H1 (cell line): Measurements from ENCODE around the gene HIVEP2.

Experiments
- BACH1 ChIP-seq: IDR thresholded peaks from 2 replicates; pipeline ENCODE4 v1.6.1; 2012; ENCODE audit warnings: low read length, improper control_type of control experiment
- CREB1 ChIP-seq: IDR thresholded peaks from 2 replicates; pipeline ENCODE4 v1.6.1; 2012; ENCODE audit warnings: inconsistent platforms
- CTCF ChIP-seq, 3 experiments: IDR thresholded peaks; 1 replicate in 2 of 3; 2 replicates in 1 of 3; pipeline versions ENCODE4 v1.5.1 to v1.6.1; 2011; ENCODE audit warnings: low read length in 3 of 3, mild to moderate bottlenecking in 3 of 3, inconsistent platforms in 2 of 3, low read depth in 1 of 3, moderate library complexity in 1 of 3; ENCODE audit not compliant: insufficient read depth in 1 of 3; ENCODE audit errors: control extremely low read depth in 1 of 3
- EP300 ChIP-seq, 2 experiments: IDR thresholded peaks; 1 replicate in 1 of 2; 2 replicates in 1 of 2; pipeline ENCODE4 v1.6.1; 2011 to 2012; ENCODE audit warnings: low read depth in 2 of 2, low read length in 2 of 2, mild to moderate bottlenecking in 2 of 2, borderline replicate concordance in 1 of 2, inconsistent platforms in 1 of 2, moderate library complexity in 1 of 2
- EZH2 ChIP-seq: fragments of 200-600 bp; sonication (generic); IDR thresholded peaks from 2 replicates; pipeline ENCODE4 v1.7.1; 2012; ENCODE audit warnings: low read depth, mild to moderate bottlenecking, moderate library complexity, low read length, inconsistent platforms; ENCODE audit not compliant: severe bottlenecking
- GABPA ChIP-seq: IDR thresholded peaks from 2 replicates; pipeline ENCODE4 v1.6.1; 2011; ENCODE audit warnings: mild to moderate bottlenecking, low read length, moderate library complexity, borderline replicate concordance; ENCODE audit not compliant: insufficient read depth
- HDAC2 ChIP-seq, 2 experiments: fragments of 300-600 bp in 1 of 2; sonication (generic) in 1 of 2; IDR thresholded peaks; 2 replicates each; pipeline ENCODE4 v1.6.1; 2011 to 2012; ENCODE audit warnings: low read depth in 2 of 2, low read length in 2 of 2, mild to moderate bottlenecking in 2 of 2, moderate library complexity in 2 of 2, borderline replicate concordance in 1 of 2, inconsistent platforms in 1 of 2
- KDM1A ChIP-seq: fragments of 200-600, 300-600 bp; sonication (generic); IDR thresholded peaks from 2 replicates; pipeline ENCODE4 v1.7.1; 2016; ENCODE audit warnings: mild to moderate bottlenecking, low read length, borderline replicate concordance
- MAX ChIP-seq: IDR thresholded peaks from 2 replicates; pipeline ENCODE4 v1.6.1; 2012; ENCODE audit warnings: inconsistent platforms
- POLR2A ChIP-seq, 2 experiments: IDR thresholded peaks; 1 replicate in 1 of 2; 2 replicates in 1 of 2; pipeline ENCODE4 v1.6.1; 2011; ENCODE audit warnings: low read depth in 2 of 2, low read length in 2 of 2, mild to moderate bottlenecking in 2 of 2; ENCODE audit errors: control extremely low read depth in 1 of 2
- POLR2AphosphoS5 ChIP-seq: IDR thresholded peaks from 2 replicates; pipeline ENCODE4 v1.6.1; 2011; ENCODE audit warnings: low read depth, low read length
- RAD21 ChIP-seq, 2 experiments: IDR thresholded peaks in 1 of 2; conservative IDR thresholded peaks in 1 of 2; 2 replicates each; pipeline ENCODE4 v1.6.1; 2011; ENCODE audit warnings: low read depth in 2 of 2, low read length in 2 of 2, improper control_type of control experiment in 1 of 2, inconsistent platforms in 1 of 2, mild to moderate bottlenecking in 1 of 2, moderate library complexity in 1 of 2
- RXRA ChIP-seq: IDR thresholded peaks from 2 replicates; pipeline ENCODE4 v1.6.1; 2011; ENCODE audit warnings: low read depth, mild to moderate bottlenecking, low read length, moderate library complexity; ENCODE audit not compliant: insufficient read depth
- SUZ12 ChIP-seq: fragments of 200-600 bp; sonication (generic); IDR thresholded peaks from 2 replicates; pipeline ENCODE4 v1.6.1; 2012; ENCODE audit warnings: mild to moderate bottlenecking, inconsistent platforms, low read length, moderate library complexity, mixed read lengths

- TF ChIP-seq HDAC2 (IDR thresholded peaks at IDR 0.05; ENCODE audit: borderline replicate concordance in 1 of 2, low read depth in 2 of 2, low read length in 2 of 2) (no peak), RXRA (no peak), POLR2AphosphoS5 (no peak), EZH2 (no peak), KDM1A (no peak), CTCF (IDR thresholded peaks at IDR 0.05; ENCODE audit: control extremely low read depth in 1 of 3, insufficient read depth in 1 of 3, low read depth in 1 of 3, low read length in 3 of 3) (no peak), RAD21 (IDR thresholded peaks at IDR 0.05 in 1 of 2, conservative IDR thresholded peaks at IDR 0.05 in 1 of 2; ENCODE audit: low read depth in 2 of 2, low read length in 2 of 2) (no peak), BACH1 (no peak), SUZ12 (no peak), POLR2A (IDR thresholded peaks at IDR 0.05; ENCODE audit: control extremely low read depth in 1 of 2, low read depth in 2 of 2, low read length in 2 of 2) (no peak), MAX (no peak), EP300 (IDR thresholded peaks at IDR 0.05; ENCODE audit: borderline replicate concordance in 1 of 2, low read depth in 2 of 2, low read length in 2 of 2) (no peak), CREB1 (no peak), GABPA (no peak)
Observed at GRCh38 chr6:142984386-142984785, 39.4 kb upstream of the HIVEP2 start.
